ENCODE measurements around the gene SGPL1.
"Not testable (repeated sequence)": the region's sequence is repeated elsewhere in the genome, so short reads cannot be mapped to it uniquely, and the experiment has no call there.

Gene SGPL1

DNA sequence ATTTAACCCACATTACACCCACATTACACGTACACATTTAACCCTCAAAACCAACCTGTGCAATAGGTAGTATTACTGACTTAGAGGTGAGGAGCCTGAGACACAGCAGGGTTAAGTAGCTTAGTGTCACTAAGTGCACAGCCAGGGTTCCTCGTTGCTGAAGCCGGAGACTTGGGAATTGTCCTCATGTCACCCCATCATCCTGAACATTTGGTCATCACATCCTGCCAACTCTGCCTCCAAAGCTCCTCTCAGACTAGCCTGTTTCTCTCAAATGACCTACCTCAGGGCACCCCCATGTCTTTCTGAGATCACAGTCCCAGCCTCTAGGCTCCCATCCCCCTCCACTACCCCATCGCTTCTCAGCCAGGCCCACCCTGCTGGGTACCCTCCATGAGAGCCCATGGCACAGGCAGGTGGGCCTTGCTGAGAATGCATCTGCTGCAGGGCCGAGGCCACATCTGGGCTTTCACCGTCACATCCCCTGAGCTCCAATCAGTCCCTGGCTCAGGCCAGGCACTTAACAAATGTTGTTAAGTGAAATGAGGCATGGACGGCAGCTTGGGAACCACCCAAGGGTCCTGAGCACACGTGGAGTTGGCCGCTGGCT is 93.7 kb downstream of the SGPL1 start:
- DNase-seq, result no peak

DNA sequence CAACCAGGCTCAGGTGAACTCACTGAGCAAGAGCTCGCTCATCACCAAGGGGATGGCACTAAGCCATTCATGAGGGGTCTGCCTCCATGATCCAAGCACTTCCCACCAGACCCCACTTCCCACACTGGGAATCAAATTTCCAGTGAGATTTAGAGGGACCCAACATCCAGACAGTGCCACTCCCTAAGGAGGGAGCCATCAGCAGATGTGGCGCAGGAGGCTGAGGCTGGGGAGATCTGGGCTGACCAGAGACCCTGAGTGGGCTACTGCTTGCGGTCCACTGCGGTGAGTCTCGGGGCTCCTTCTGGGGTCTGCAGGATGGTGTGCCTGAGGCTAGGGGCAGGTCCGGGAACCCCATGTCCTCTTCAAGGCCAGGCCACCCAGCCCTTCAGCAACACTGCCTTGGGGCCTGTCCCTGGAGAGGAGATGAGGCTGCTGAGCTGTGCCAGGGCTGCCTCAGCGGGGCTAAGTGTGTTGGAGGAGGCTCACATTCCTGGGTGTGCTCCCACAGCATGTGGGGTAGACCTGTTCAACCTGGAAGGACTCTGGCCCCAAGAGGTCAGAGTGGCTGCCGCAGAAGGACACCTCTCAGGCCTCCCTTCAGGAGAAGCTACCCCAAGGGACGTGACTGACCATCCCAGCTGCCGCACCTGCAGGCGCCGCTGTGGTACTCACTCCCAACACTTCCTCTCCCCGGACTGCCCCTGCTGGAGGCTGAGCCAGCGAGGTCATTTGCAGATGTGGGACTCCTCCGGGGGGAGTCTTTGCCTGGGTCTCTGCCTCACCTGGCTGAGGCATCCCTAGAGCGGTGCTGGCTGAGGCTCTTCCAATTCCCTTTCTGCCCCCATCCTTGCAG is 95.0 kb downstream of the SGPL1 start:
- no peak for DNase-seq

DNA sequence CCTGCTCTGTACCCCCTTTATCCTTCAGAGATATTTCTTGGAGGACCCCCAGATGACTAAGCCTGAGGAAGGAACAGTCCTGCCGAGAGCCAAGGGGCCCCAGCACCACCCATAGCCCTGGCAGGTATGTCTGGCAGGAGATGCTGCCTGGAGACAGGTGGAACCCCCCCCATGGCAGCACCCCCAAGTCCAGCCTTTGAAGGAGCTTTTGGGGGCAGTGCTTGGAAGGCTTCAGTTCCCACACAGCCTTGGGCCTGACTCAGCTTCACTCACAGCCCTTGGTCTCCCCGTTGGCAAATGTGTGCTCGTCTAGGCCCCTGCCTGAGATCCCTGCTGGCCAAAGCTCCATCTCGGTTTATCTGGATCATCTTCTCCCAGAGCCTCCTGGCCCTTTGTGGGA is 95.6 kb downstream of the SGPL1 start:
- DNase-seq, result no peak

DNA sequence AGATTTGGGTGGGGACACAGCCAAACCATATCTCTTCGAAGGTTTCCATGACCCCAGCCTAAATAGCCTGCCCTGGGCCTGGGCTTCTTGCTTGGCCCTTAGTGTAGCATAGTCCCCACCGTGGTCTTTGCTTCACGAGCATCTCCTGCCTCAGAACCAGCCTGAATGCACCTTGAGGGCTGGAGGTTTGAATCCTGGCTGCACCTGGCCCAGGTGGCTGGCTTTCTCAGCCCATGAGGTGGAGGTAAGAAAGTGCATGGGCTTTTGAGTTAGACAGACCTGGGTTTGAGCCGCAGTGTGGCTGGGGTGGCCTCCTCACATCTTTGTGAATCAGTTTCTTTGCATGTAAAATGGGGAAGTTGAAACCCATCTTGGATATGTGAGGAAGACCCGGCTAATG is 96.8 kb downstream of the SGPL1 start:
- no peak for DNase-seq

DNA sequence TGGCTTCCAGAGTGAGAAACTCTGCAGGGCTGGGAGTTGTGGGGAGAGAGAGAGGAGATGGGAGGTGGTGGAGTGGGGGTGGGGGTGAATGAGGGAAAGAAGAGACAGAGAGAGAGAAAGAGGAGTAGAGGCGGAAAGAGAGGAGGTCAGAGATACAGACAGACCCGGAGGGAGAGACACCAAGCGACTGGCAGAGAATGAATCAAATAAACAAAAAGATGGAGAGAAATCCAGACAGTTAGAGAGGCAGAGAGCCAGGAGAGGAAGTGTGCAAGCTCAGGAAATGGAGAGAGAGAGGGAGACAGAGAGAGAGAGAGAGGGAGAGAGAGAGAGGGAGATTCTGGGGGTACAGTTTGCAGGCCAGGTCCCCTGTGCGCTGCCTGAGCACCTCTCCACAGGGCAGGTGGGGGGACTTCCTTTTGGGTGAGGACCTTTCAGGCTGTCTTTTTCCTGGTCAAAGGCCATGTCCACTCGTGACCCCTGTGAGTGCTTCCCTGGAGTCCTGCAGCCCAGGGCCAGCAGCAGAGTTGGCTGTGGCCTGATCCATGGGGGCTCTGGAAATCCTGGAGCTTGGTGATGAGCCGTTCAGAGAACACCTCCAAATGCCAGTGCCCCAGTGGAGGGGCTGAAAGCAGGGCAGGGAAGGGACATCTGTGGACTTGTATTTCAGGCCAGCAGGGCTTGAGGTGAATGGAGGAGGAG is 97.6 kb downstream of the SGPL1 start:
- no peak for DNase-seq

DNA sequence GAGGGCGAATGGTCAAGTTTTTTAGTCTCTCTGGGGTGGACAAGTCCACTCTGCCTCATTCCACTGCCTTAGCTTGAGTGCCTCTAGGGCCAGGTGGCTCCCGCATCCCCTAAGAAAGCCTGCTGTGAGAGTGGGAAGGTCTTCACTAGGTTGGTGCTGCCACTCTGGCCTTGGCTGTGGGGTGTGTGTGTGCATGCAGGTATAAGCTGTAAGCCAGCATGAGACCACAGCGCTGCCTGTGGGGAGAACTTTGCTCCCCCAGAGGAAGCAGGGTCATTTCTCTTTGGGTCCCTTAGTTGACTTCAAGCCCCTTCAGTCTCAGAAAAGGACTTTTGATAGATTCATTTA is 98.1 kb downstream of the SGPL1 start:
- DNase-seq, result no peak

DNA sequence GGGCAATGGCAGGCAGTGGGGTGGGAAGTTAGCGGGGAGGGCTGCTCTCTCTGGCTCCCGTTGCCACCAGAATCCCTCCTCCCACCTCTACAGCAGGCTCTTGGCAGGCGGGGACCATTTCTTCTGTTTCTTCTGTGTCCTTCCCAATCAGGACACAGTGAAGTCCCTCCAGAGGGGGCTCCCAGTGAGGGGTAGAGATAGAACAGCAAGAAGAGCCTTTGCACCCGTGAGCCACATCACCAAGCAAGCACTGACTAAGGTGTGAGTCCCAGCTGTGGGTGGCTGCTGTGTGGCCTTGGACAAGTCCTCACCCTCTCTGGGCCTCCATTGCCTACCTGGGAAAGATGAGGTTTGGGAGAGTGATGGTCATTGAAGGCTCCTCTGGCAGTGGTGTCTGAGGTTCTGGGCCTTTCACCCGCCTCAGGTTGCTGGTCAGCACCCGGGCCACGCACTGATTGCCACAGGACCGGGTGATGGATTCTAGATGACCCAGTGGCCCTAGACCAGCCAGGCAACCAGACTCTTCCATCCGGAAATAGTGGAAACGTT is 98.6 kb downstream of the SGPL1 start:
- no peak for DNase-seq

DNA sequence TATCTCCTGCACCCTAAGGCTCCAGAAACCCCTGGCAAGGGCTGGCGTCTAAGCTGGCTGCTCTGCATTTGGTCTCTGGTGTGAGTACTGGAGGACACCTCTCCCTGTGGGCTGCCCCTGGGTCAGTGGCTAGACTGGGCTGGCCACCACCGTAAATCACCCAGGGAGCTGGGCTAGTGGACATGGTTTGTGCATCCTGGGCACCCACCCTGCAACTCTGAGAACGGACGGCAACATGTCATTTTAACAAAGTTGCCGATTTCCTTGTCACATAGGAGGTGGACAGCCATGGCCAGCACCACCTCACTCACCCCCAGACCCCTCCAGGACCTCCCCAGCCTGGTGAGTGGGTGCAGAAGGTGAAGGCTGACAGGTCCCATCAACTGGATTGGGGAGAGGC is 99.5 kb downstream of the SGPL1 start:
- DNase-seq, result no peak

DNA sequence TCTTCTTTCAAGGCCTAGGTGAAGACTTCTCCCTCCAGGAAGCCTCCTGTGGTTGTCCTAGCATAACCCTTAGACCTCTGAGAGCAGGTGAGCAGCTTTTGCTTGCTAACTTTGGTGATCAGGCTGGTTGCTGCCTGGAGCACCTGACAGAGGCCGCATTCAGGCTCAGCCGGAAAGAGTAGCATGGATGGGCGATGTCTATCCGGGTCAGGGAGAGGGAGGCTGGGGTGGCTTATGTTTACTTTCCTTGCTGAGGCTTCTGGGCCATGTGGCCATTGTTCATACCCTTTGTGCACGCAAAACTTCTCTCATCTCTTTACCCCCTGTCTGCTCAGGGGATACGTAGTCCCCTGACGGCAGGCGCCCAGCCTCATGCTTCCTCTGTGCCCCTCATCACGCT is 100.1 kb downstream of the SGPL1 start:
- DNase-seq, result no peak

DNA sequence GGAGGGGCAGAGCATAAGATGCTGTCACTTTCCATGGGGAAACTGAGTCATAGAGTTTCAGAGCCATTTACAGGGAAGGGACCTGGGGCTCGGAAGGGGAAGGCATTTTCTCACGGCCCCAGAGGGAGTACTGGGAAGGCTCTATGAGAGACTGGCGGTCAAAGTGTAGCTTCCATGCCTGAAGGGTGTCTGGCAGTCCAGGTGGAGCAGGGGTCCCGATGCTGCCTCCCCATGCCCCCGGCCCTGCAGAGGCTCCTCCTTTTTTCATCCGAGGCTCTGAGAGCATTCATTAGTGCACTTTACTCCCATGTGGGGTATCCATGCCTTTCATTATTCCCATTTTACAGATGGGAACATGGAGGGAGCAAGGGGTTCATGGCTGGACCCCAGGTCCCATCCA is 100.5 kb downstream of the SGPL1 start:
- DNase-seq, result no peak

DNA sequence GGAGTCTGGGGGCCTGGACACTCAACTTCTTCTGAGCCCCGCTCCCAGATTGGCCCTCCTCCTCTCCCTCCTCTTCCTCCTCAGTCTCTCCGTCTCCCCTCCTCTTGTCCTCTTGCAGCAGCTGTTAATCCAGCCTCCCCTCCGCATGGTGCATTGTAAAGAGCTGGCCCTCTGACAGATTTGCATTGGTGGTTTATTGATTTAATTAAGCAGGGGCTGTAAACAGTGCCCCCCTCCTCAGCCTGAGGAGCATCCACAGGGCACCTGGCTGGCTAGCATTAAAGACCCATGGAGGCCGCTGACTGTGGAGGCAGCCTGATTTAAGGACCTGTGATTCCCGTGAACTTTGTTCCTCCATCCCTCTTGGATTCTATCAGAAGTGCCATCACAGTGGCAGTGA is 101.5 kb downstream of the SGPL1 start:
- DNase-seq, result peak; percentile 63

DNA sequence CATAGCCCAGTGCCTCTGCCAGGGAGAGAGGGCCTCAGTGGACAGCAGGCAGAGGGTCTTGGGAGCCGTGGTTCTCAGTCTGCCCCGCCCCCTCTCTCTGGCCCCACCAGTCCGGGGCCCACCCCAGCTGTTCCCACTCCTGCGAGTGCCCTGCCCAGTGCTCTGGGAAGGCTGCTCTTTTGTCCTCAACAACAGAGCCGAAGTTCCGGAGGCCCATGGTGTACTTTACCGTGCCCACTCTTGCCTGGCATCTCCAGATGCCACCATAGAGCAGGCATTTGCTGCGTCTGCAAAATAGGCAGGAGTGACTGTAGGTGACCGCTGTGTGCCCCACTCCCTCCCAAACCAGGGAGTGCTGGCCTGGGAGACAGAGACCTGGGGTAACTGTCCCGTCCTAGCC is 101.9 kb downstream of the SGPL1 start:
- DNase-seq, result no peak

DNA sequence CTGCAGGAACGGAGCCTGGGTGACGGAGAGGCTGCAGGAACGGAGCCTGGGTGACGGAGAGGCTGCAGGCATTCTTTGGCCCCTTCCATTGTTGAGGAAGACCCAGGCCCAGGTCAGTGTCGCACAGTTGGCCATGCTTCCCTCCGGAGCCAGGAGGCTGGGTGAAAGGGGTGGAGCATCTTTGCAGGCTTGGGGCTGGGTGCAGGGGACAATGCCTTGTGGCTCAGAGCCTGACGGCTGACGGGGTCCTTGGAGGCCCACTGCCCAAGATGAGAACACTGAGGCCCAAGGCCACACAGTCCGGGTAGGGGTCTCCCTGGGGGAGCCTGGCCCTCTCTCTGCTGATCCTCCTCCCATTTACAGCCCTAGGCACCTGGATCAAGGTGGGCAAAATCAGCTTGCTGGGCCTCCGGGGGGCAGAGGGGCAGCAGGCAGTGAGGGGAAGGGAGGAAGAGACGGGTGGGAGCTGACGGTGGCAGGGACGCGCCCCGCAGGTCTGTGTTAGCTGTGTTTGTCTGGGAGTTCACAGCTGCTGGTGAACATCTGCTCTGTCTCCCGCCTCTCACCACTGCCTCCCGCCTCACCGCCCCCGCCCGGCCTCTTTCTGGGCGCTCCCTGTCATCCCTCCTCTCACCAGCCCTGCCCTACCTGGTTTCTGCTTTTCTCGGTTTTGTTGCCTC is 103.2 kb downstream of the SGPL1 start:
- DNase-seq, result peak; percentile 84

DNA sequence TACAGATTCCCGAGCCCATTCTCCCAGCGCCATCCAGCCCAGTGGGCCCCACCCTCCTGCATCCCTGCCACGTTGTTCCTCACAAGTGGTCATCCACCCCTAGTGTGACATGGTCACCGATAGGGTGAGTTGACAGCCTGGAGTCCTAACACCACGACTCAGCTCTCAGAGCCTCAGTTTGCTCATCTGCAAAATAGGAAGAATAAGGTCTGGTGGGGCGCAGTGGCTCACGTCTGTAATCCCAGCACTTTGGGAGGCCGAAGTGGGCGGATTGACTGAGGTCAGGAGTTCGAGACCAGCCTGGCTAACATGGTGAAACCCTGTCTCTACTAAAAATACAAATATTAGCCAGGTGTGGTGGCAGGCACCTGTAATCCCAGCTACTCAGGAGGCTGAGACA is 104.2 kb downstream of the SGPL1 start:
- DNase-seq, result not testable (repeated sequence)

DNA sequence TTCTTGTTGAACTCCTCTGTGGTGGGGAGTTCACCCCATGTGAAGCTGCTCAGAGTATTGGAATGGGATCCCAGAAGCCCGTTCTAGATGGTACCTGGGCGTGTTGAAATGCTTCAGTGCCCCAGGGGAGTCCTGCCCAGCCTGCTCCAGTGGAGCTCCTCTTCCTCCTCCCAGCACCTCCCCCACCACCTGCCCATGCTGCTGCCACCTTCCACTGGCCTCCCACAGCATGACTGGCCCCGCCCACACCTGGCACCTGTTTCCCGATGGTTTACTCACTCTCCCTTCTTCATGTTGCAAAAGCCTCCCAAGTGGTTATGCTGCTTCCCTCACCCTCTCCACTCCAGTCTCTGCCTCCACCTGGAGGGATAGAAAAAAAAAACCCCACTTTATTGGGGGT is 104.8 kb downstream of the SGPL1 start:
- DNase-seq, result peak; percentile 88

DNA sequence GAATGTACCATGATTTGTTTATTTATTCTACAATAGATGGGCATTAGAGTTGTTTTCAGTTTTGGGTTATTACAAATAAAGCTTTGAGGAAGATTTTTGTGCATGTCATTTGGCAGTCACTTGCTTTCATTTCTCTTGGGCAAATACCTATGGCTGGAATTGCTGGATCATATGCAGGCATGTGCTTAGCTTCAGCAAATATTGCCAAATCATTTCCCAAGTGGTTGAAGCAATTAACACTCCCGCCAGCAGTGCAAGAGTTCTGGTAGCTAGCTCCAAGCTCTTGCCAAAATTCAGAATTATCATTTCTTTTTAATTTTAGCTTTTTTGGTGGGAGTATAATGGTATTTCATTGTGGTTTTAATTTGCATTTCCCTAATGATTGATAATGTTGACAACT is 105.5 kb downstream of the SGPL1 start:
- peak; percentile 47 for DNase-seq

DNA sequence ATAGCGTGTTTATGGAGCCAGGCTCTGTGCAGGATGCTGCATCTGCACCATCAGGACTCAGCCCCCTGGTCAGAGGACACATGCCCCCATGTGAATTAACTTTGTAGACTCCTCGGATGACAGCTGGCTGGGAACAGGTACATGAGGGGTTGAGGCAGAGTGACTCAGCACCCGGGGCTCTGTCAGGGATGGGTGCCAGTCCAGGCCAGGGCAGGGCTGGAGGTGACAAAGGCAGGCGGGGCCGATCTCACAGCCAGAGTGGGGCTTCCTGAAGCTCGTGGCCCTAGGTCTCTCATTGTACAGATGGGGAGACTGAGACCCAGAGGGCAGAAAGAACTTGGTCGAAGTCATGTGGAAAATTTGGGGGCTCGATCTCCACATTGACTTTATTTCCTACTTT is 107.9 kb downstream of the SGPL1 start:
- no peak for DNase-seq

DNA sequence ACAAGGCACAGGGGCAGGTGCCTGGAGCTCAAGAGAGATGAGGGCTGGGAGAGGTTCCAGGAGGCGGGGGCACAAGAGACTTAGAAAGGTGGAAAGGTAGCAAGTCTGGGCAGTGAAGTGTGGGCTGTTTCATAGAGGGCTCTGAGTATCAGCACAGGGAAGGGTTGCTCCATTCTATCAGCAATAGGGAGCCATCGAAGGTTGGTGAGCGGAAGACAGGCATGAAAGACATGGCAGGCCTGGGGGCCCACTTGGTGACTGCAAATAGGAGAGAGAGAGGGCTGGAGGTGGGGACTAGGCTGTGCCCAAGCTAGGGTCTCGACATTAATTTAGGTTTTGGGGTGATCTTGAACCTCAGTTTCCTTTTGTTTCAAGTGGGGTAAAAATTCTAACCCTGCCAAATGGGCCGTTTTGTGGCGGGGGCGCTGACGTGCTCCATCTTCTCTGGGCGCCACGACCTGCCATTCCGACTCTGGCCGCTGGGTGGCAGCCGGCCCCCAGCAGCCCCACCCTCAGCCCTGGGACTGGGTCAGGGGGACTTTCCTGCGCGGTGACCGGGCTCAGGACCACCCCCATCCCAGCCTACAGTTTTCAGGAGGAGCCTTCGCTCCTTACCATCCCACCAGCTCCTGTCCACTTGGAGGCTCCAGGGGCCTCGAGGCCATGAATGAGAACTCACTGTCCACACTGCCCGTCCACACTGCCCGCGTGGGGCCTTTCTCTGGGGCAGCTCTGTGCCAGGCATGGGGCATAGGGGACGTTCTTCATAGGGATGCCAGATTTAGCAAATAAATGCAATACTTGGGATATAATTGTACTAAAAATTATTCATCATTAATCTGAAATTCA is 109.9 kb downstream of the SGPL1 start:
- DNase-seq, result peak; percentile 36

DNA sequence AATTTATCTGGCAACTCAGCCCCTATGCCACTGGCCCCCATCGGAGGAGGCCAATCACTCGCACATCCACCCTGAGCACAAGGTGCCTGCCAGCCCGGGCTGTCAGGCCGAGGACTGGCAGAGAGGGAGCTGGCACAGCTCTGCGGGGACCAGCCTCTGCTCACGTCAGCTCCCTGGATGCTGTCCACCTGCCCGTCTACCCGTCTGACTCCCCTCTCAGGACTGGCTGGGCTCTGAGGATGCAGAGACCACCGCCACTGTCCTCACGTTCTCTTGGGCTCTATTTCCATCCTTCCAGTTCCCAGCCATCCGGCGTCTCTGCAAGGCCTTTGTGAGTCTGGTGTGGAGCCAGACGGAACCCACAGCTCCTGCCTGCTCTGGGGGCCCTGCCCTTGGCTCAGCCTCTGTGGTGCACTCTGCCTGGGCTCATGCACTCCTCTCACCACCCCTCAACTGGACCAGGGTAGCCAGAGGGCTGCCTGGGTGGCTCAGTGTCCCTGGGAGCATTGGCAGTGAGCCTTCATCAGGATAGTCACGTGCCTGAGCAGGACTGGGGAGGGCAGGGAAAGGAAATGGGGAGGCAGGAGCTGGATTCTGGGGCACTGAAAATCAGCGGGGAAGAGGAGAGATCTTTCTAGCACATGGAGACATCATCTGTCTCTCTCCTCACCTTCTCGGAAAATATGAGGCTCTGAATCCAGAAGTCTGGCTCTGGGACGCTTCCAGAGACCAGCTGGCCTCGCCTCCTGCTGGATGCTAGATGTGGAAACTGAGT is 110.7 kb downstream of the SGPL1 start:
- DNase-seq, result no peak

DNA sequence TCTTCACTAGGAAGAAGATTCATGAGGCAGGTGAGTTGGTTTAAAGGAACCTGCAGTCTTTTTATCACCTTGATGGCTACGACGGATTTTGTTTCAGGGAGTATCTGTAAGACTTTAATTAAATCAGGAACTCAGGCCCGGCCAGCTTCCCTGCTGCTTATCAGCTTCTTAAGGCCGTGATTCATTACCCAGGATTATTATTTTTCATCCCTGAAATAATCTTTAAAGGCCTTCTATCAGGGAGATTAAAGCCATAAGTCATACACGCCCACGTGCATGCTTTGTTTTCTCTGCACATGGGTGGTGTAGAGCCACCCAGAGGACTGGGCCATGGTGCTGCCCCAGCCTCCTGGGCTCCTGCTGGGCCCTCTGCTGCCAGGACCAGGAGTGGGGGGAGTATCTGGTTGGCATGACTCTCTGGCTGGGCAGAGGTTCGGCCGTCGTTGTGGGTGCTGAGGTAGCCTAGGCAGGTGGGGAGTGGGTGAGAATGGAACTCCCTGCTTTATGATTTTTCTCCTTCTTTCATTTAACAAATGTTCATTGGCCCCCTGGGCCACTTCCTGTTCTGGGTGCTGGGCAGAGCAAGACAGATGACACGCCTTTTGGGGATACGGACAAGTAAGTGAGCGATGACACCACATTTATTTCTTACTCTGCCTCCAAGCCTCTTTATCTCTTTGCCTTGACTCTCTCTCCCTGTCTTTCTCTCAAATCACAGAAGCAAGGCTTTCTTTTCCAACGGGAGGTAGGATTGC is 111.6 kb downstream of the SGPL1 start:
- DNase-seq, result no peak

DNA sequence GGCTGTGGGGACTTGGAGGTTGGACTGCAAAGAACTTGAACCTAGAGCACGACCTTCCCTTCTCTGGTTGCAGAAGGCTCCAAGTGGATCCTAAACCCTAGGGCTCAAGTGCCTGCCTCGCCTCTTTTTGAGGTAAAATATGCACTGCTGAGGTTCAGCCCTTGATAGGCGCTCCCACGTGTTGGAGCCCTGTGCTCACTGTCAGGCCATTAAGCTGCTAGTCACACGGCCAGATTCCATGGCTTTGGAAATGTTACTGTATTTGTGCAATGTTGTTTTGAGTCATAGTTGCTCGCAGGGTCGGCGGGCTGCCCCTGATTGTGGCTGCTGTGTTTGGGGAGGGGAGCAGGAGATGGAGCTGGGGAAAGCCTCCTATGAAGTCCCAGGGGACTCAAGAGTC is 112.4 kb downstream of the SGPL1 start:
- DNase-seq, result no peak
